RCC 7860 (cell line): Measurements from ENCODE around the gene RSPH10B2.
A peak's percentile ranks its signal among the peaks of the same experiment; 100 is the strongest.
"Not testable (repeated sequence)": the region's sequence is repeated elsewhere in the genome, so short reads cannot be mapped to it uniquely, and the experiment has no call there.

ENCODE experiments used
- DNase-seq: peaks from one replicate; pipeline ENCODE4 v3.0.0-alpha.2; 2015; ENCODE audit warnings: low spot score
- FAIRE-seq: peaks from 2 replicates; lab custom pipeline; 2012; peaks lifted over from hg19 to GRCh38; lab: Jason Lieb, UNC

RSPH10B2 gene

DNA sequence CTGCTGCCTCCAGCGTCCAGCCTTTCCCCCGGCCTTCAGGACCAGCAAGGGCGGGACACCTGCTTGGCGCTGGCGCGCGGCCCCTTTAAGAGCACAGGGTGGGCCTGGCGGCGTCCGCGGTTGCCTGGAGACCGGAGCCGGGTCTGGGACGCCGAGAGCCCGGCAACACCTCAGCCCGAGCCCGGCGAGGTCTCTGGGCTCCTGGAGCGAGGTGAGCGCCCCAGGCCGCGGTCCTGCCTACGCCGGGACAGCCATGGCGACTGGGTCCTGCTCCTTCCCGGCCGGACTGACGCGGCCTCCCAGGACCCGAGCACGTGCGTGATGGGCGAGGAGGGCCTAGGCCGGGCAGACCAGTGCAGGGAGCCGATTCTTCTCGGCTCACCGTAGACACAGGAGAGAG lies at the start of gene RSPH10B2:
Gene RSPH10B2, plus strand, starts transcription at position 140 of the 400 bp plus-strand sequence. CDS start 3,575 bp downstream, outside the sequence.
- FAIRE-seq, DNase-seq: not testable (repeated sequence)

DNA sequence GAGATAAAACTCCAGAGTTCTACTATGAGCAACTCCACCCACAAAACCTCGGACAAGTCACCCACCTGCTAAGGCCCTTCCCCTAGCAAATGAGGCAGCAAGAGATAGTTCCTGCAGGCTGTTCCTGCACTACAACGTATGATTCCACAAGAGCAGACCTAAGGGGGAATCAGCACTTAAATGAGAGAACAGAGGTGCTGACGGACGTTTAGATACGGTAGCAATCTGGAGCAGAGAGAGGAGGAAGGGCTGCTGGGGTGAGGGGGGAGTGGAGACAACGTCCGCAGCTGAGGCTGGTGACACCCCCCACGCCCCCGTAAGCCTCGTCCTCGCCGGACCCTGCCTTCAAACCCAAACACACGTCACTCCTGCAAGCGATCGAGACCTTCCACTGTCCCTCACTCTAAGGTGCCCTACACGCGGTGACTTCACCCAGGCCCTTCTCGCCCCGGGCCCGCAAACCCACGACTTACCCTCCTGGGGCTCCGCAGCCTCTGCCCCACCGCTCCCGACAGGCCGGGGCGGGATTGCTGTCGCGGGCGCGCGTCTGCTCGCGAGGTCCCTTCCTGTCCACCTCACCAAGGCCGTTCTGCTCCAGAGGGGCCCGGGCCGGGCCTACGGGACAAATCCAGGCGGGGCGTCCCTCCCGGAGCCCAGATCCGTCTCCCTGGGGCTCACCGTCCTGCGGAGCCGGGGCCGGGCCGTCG lies 47.8 kb upstream of the RSPH10B2 start:
- no peak for FAIRE-seq

DNA sequence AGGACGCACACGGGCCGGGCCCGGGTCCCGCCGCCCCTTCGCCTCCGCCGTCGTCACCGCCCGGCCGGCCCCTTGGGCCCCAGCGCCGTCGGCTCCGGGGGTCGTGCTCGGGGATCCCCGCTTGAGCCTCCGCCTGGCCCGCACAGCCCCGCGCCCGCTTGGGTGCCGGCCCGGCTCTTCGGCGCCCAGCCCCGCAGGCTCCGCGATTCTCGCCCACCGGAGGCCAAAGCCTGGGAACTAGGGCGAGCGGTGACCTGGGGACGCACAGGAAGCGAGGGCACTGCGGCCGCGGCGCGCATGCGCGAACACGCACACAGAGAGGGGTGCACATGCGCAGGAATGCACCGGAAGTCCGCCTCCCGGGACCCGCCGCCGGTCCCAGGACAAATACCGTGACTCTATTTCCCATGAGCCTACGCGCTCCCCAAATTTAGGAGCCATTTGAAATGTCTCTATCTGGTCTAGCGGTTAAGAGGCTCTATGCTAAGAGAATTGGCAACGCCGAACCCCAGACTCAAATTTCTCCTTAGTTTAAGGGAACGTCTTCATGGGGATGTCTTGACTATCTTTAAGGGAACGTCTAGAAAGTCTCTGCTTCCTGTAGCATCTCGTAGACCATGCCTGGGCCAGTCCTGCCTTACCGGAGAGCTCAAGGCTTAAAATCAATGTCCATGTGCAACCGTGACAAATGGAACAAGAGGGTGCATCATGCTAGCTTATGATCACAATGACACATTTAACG lies 47.1 kb upstream of the RSPH10B2 start, which contains the start of gene ZNF12:
Gene ZNF12, minus strand, starts transcription at position 282 of the 742 bp plus-strand sequence. CDS start 1,774 bp downstream, outside the sequence.
- FAIRE-seq, result peak; percentile 10
- DNase-seq, result peak; percentile 87

More for the DNA sequence above, 47.8 kb upstream of the RSPH10B2 start:
- DNase-seq, result peak; percentile 29

DNA sequence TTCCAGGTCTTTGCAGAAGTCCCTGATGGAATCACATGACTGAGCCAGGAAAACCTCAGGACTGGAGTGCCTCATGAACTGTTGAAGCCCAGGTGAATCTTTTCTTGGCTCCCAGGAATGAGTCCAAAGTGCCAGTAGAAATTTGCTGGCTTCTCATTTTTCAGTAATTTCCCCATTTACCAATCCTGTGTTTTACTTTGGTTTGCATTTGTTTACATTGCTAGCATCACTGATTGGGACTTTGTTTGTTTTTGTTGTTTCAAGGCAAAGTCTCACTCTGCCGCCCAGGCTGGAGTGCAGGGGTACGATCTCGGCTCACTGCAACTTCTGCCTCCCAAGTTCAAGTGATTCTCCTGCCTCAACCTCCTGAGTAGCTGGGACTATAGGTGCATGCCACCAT lies 45.6 kb upstream of the RSPH10B2 start:
- no peak for FAIRE-seq
- no peak for DNase-seq

DNA sequence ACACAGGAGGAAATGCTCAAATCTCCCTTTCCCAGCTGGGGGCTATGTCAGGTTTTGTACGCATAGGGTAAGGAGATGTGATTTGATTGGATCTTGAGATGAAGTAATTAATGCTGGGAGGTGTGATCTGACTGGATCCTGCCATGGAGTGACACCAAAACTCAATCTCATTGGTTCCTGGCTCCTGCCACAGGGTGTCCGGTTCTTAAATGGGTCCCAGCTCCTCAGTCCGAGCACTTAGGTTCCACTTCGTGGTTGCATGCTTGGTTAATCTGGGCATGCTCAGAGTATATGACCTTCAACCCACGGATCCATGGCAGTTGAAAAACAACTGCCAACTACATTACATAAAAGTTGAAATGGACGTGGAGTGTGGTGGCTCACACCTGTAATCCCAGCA lies 44.1 kb upstream of the RSPH10B2 start:
- DNase-seq (no peak), FAIRE-seq (no peak)

DNA sequence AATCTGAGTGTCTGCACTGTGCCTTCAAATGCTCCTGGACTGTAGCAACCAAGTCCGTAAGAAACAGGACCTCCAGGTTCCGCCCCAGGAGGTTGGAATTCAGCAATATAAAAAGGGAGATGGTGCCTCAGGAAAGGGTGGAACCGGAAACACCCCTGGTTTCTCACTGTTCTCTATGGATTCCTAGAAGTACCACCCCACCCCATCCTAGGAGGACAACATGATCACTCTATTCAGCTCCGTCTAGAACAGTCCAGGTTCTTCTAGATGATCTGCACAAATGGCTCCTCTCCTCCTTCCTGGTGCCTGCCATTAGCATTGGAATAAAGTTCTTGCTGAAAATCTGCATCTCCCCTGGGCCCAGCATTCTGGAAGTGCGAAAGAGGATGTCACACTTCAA lies 39.5 kb upstream of the RSPH10B2 start:
- no peak for FAIRE-seq
- DNase-seq, result no peak

- FAIRE-seq, DNase-seq: not testable (repeated sequence)
Observed at GRCh38 chr7:6715898-6716297, 38.0 kb upstream of the RSPH10B2 start.

DNA sequence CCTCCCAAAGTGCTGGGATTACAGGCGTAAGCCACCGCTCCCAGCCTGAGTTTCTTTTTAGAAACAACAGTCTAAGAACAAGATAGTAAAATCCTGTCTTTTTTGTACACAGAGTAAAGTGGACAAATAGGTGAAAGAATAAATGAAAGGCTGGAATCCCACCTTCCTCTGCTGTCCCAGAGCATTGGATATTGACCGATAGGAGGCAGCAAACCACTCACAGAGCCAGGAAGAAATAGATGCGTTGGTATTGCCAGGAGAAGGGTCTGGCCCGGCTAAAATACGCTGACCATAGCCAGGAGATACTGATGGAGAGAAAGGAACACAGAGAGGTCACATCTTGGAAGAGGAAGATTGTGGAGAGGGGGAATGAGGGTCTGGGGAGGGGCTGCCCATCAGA lies 35.8 kb upstream of the RSPH10B2 start:
- FAIRE-seq, result no peak
- no peak for DNase-seq

DNA sequence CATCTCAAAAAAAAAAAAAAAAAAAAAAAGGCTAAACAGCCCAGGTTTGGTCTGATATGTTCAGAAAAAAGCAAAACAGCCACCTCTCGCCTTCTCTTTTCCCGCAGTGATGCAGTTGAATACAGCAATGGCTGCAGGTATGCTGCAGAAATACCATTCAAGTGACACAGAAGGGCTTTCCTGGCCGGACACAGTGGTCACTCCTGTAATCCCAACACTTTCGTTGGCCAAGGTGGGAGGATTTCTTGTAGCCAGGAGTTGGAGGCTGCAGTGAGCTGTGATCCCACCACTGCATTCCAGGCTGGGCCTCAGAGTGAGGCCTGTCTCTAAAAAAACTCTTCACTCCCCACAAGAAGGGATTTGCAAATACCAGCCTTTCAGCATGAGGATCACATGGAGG lies 29.6 kb upstream of the RSPH10B2 start:
- not testable (repeated sequence) for FAIRE-seq
- DNase-seq, result peak; percentile 41

DNA sequence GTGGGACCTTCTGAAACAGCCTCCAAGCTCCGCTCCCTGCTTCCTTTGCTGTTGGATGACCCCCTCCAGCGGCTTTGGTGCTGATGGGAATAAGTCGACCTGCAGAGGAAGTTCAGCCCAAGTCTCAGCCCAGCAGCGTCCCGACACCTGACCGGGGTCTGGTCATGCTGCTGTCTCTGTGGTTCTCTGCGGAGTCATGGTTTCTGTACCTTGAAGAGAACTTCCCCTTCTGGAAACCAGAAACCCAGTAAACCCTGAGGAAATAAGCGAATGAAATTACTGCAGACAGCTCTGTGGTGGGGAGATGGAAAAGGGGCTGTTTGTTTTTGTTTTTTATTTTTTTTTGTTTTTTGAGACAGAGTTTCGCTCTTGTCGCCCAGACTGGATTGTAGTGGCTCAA lies 28.9 kb upstream of the RSPH10B2 start:
- FAIRE-seq, result no peak
- DNase-seq, result no peak

GRCh38 chr7:6726341-6726740 lies 27.6 kb upstream of the RSPH10B2 start:
- not testable (repeated sequence) for FAIRE-seq

DNA sequence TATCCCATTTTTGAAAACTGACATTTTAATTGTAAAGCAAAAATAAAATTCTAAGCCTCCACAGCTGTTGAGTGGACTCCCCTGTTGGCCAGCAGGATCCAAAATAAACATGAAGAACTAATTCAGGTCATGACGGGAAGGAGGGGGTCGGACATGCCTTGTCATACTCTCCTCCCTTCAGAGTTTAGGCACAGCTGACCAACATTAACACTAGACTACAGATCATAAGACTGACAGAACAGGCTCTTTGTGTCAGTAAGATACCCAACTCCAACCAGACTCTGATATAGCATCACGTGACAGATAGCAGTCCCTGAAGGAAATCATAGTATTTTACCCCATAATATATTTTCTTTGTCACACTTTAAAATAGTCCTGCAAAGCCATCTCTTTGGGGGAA lies 26.2 kb upstream of the RSPH10B2 start:
- no peak for FAIRE-seq
- no peak for DNase-seq

More at GRCh38 chr7:6726341-6726740, 27.6 kb upstream of the RSPH10B2 start:
- not testable (repeated sequence) for DNase-seq

DNA sequence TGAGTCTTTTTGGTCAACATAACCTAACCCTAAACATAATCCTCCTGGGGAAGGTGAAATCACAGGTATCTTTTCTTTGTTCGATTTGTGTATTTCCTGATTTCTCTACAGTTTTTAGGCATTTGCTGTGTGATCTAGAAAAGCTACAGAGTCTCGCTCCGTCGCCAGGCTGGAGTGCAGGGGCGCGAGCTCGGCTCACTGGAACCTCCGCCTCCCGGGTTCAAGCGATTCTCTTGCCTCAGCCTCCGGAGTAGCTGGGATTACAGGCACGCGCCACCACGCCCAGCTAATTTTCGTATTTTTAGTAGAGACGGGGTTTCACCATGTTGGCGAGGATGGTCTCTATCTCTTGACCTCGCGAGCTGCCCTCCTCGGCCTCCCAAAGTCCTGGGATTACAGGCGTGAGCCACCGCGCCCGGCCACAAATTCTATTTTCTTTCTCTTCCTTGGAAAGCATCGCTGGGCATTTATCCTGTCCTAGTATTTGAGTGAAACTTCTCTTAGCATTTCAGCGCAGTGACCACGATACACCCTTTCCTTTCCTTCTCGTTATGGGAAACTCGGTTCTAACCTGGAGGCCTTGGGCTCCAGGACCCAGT lies 24.9 kb upstream of the RSPH10B2 start:
- FAIRE-seq, DNase-seq: not testable (repeated sequence)

GRCh38 chr7:6729492-6730342 lies 24.2 kb upstream of the RSPH10B2 start:
- DNase-seq (peak; percentile 85), FAIRE-seq (peak; percentile 2)

DNA sequence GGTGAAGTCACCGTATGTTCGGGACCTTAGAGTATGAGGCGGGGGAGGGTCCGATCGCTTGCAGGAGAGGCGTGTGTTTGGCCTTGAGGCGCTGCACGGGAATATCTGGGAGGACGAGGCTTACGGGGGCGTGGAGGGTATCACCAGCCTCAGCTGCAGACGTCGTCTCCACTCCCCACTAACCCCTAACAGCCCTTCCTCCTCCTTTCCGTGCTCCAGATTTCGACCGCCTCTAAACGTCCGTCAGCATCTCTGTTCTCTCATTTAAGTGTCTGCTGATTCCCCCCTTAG lies 23.6 kb upstream of the RSPH10B2 start:
- no peak for FAIRE-seq
- DNase-seq, result no peak

GRCh38 chr7:6738415-6738814 lies 15.5 kb upstream of the RSPH10B2 start:
- not testable (repeated sequence) for FAIRE-seq, DNase-seq

DNA sequence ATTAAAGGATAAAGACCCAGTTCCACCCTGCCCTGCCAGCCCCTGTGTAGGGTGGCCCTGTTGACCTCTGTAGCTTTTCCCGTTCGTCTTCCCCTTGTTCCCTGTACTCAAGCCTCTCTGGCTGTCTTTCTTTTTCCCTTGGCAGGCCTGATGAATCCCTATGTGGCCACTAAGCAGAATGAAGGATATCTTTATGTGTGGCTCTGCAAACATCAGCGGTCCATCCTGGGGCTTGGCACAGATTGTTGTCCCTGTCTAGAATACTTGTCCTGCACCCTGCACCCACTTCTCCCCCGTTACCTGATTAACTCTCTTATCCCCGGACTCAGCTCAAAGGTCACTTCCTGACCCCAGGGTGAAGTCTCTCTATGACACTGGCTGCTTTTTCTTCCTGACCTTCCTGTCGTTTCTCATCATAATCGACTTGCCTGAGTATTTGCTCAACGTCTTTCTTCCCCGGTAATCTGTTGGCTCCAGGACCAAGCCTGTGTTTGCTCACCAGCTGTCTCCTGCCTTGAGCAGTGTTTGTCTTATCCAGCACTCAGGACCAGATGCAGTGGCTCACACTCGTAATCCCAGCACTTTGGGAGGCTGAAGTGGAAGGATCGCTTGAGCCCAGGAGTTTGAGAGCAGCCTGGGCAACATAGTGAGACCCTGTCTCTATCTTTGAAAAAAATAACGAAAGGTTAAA lies 9.3 kb upstream of the RSPH10B2 start:
- not testable (repeated sequence) for DNase-seq, FAIRE-seq

DNA sequence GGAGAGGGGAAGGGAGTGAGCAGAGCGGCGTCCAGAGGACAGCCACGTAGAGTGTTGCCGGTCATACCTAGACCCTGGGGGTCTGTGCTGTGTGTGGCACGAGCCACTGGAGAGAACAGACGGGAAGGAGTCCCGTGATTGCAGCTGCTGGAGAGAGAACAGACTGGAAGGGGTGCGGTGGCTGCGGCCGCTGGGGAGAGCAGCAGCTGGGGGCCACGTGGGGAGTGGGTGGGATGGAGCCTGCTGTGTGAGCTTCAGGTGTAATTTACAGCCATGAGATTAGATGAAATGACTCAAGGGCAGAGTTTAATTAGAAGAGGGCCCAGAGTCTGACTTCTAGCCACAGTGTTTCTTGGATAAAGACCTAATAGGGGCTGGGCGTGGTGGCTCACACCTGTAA lies 4.6 kb upstream of the RSPH10B2 start:
- not testable (repeated sequence) for FAIRE-seq, DNase-seq

DNA sequence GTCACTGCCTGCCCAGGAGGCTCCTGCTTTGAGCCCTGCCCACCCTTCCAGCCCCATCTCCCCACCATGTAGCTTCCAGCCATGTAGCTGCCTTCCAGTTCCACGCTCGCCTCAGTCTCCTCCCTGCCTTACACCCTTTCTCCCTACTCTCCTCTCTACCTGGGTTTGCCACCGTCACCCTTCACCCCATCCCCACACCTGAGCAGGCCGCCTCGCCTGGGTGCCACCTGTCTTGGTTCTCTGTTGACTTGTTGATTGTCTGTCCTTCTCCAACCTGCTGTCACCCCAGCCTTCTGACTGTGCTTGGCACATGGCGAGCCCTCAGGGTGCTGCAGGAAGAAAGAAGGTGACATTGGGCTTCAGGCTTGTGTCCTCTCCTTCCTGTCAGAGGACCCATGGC lies 3.7 kb upstream of the RSPH10B2 start:
- FAIRE-seq, DNase-seq: not testable (repeated sequence)

GRCh38 chr7:6761186-6761585 lies 7.3 kb downstream of the RSPH10B2 start:
- DNase-seq, FAIRE-seq: not testable (repeated sequence)
